GM12891 (cell line): ENCODE results near the gene KRTAP3-1.

Experiments
- PAX5 ChIP-seq: IDR thresholded peaks from 2 replicates; pipeline ENCODE4 v1.6.1; 2011; ENCODE audit warnings: low read length, moderate library complexity, mild to moderate bottlenecking; ENCODE audit not compliant: insufficient read depth, severe bottlenecking
- POLR2A ChIP-seq: IDR thresholded peaks from 2 replicates; pipeline ENCODE4 v1.6.1; 2011; ENCODE audit warnings: low read depth, low read length, control low read depth
- POLR2AphosphoS5 ChIP-seq: IDR thresholded peaks from 2 replicates; pipeline ENCODE4 v1.6.1; 2011; ENCODE audit warnings: low read depth, low read length, control low read depth
- SPI1 ChIP-seq: IDR thresholded peaks from 2 replicates; pipeline ENCODE4 v1.6.1; 2011; ENCODE audit warnings: low read depth, low read length, control low read depth
- TAF1 ChIP-seq: IDR thresholded peaks from 2 replicates; pipeline ENCODE4 v1.6.1; 2011; ENCODE audit warnings: low read depth, low read length, control low read depth

DNA sequence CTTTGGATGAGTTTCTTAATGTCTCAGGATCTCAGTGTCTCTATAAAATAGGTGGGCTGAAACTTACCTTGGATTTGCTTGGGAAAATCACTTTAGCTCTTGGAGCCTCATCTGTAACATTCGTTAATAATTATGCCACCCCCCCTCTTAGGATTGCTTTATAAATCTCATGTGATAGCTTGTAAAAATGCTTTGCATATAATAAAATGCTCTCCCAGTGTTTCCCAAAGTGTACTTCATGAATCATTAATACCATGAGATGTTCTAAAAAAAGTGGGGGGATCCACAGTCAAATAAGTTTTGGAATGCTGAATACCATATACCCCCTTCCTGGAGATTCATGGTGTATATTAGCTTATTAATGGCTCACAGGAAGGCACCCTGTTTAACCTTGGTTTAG, 47.3 kb downstream of the KRTAP3-1 start:
- TF ChIP-seq PAX5 (no peak), POLR2A (no peak), TAF1 (no peak), POLR2AphosphoS5 (no peak), SPI1 (no peak)
